ENCODE measurements around the gene CAT.

DNA sequence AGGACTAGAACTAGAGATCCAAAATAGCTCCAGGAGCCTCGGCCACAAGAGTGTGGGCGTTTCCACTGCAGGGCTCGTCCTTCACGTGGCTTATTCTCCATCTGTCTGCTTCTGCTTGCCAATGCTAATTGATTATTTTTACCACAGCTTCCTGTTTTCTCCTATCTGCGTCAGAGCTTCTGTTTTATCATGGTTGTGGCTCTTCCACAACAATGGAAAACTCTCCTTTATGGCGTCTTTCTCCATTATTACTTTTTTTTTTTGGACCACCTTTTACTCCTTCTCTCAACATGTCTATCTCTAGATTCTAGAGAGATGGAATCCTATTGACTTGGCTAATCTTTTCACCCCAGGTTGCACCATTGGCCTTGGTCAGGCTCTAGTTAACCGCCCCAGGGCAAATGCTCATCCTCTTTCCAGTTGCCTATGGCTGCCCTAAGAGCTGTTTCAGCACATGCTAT lies 25.9 kb downstream of the CAT start:
- no peak for TF ChIP-seq CTCF (conservative IDR thresholded peaks at IDR 0.05 in 1 of 2, IDR thresholded peaks at IDR 0.05 in 1 of 2; ENCODE audit: low read depth in 1 of 2, low read length in 2 of 2)
- TF ChIP-seq EZH2 (IDR thresholded peaks at IDR 0.05; ENCODE audit: low read length, missing control alignments) = no peak

Measured in fibroblast of lung (primary cell).